Mesenchymal stem cell (in vitro differentiated cells and primary cell): ENCODE data around the gene PIK3IP1.

Experiments used
- DNase-seq: peaks from one replicate; pipeline ENCODE4 v3.0.0-alpha.2; 2013
- H2AFZ ChIP-seq: one replicate; pipeline ENCODE4 v1.6.1; 2013; ENCODE audit warnings: low read depth, mild to moderate bottlenecking, control low read depth, inconsistent platforms, low read length, moderate library complexity
- H2AK5ac ChIP-seq: 2 replicates; pipeline ENCODE4 v1.6.1; 2013; ENCODE audit warnings: low read length, moderate library complexity, mild to moderate bottlenecking, inconsistent platforms; ENCODE audit not compliant: severe bottlenecking
- H2BK120ac ChIP-seq: one replicate; pipeline ENCODE4 v1.6.1; 2013; ENCODE audit warnings: low read depth, mild to moderate bottlenecking, inconsistent platforms, low read length, moderate library complexity
- H2BK12ac ChIP-seq, 2 experiments: one replicate each; pipeline ENCODE4 v1.6.1; 2013; ENCODE audit warnings: inconsistent platforms in 2 of 2, low read length in 2 of 2, mild to moderate bottlenecking in 2 of 2, moderate library complexity in 2 of 2, control low read depth in 1 of 2
- H2BK15ac ChIP-seq: one replicate; pipeline ENCODE4 v1.6.1; 2013; ENCODE audit warnings: mild to moderate bottlenecking, low read depth, inconsistent platforms; ENCODE audit not compliant: poor library complexity, severe bottlenecking
- H2BK5ac ChIP-seq: 2 replicates; pipeline ENCODE4 v1.6.1; 2013; ENCODE audit warnings: low read depth, mild to moderate bottlenecking, low read length, control low read depth, inconsistent platforms; ENCODE audit not compliant: poor library complexity, severe bottlenecking
- H3K14ac ChIP-seq, 2 experiments: one replicate each; pipeline ENCODE4 v1.6.1; 2013; ENCODE audit warnings: inconsistent platforms in 2 of 2, low read length in 2 of 2, control low read depth in 1 of 2, mild to moderate bottlenecking in 1 of 2, moderate library complexity in 1 of 2
- H3K18ac ChIP-seq, 2 experiments: one replicate each; pipeline ENCODE4 v1.6.1; 2013; ENCODE audit warnings: inconsistent platforms in 2 of 2, low read length in 2 of 2, control low read depth in 1 of 2, low read depth in 1 of 2, mild to moderate bottlenecking in 1 of 2
- H3K23ac ChIP-seq, 2 experiments: one replicate each; pipeline ENCODE4 v1.6.1; 2013; ENCODE audit warnings: inconsistent platforms in 2 of 2, low read length in 2 of 2, mild to moderate bottlenecking in 2 of 2, moderate library complexity in 2 of 2, control low read depth in 1 of 2
- H3K27ac ChIP-seq: 2 replicates; pipeline ENCODE4 v1.5.1; 2013; ENCODE audit warnings: mild to moderate bottlenecking, moderate library complexity, low read length, control low read depth, inconsistent platforms; ENCODE audit not compliant: poor library complexity, severe bottlenecking
- H3K27me3 ChIP-seq, 2 experiments: 2 replicates each; pipeline versions ENCODE4 v1.6.1 to v1.7.0; 2013; ENCODE audit warnings: low read length in 2 of 2, mild to moderate bottlenecking in 2 of 2, moderate library complexity in 2 of 2, control low read depth in 1 of 2, inconsistent platforms in 1 of 2; ENCODE audit not compliant: control insufficient read depth in 1 of 2, insufficient read depth in 1 of 2
- H3K36me3 ChIP-seq, 2 experiments: 2 replicates each; pipeline versions ENCODE4 v1.6.1 to v1.7.0; 2013; ENCODE audit warnings: low read length in 2 of 2, control low read depth in 1 of 2, inconsistent platforms in 1 of 2, low read depth in 1 of 2, mild to moderate bottlenecking in 1 of 2; ENCODE audit not compliant: insufficient read depth in 2 of 2, control insufficient read depth in 1 of 2
- H3K4ac ChIP-seq, 2 experiments: one replicate each; pipeline ENCODE4 v1.6.1; 2013; ENCODE audit warnings: inconsistent platforms in 2 of 2, low read length in 2 of 2, mild to moderate bottlenecking in 2 of 2, moderate library complexity in 2 of 2, control low read depth in 1 of 2, low read depth in 1 of 2
- H3K4me1 ChIP-seq: 2 replicates; pipeline ENCODE4 v1.6.1; 2013; ENCODE audit warnings: low read depth, low read length, control low read depth; ENCODE audit not compliant: control insufficient read depth, insufficient read depth
- H3K4me2 ChIP-seq: 2 replicates; pipeline ENCODE4 v1.6.1; 2013; ENCODE audit warnings: low read length, mild to moderate bottlenecking, inconsistent platforms; ENCODE audit not compliant: poor library complexity, severe bottlenecking
- H3K4me3 ChIP-seq, 2 experiments: 2 replicates each; pipeline versions ENCODE4 v1.5.1 to v1.7.0; 2013; ENCODE audit warnings: low read length in 2 of 2, mild to moderate bottlenecking in 2 of 2, control low read depth in 1 of 2, low read depth in 1 of 2; ENCODE audit not compliant: insufficient read depth in 1 of 2
- H3K79me1 ChIP-seq: replicated peaks from 2 replicates; pipeline ENCODE4 v1.6.1; 2013; ENCODE audit warnings: mild to moderate bottlenecking, control low read depth, low read length, inconsistent platforms; ENCODE audit not compliant: poor library complexity, severe bottlenecking
- H3K9ac ChIP-seq: 2 replicates; pipeline ENCODE4 v1.7.0; 2013; ENCODE audit warnings: mild to moderate bottlenecking, low read length, moderate library complexity
- H3K9me3 ChIP-seq: 2 replicates; pipeline ENCODE4 v1.7.0; 2013; ENCODE audit warnings: mild to moderate bottlenecking, low read length; ENCODE audit not compliant: control insufficient read depth
- H4K8ac ChIP-seq: one replicate; pipeline ENCODE4 v1.6.1; 2013; ENCODE audit warnings: inconsistent platforms, mild to moderate bottlenecking, low read length, moderate library complexity
- H4K91ac ChIP-seq: one replicate; pipeline ENCODE4 v1.6.1; 2013; ENCODE audit warnings: mild to moderate bottlenecking, low read length, inconsistent platforms
- WGBS: methylation state at CpG from one replicate; pipeline ENCODE4 v1.1.7; 2013; ENCODE audit warnings: mixed read lengths; 5-methylcytosine and 5-hydroxymethylcytosine counted together

The PIK3IP1 gene

DNA sequence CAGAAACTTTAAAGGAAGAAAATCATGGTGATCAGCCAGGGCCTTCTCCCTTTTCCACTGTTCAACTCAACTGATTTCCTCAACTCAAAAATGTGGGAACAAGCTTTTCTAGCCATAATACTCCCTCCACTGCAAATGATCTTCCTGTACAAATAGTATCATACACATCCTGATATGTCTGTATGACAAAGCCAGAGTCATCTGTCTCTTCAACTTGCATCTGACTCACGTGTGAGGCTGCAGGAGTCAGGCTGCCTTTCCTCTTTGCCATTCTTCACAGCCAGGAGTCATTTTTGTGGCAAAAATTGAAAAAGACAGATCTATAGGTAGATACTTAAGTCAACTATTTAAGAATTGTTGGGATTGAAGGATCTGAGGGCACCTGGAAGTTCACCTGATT lies 40.6 kb upstream of the PIK3IP1 start:
- Histone ChIP-seq H3K18ac (no peak overlapping the region), H3K79me1 (peaks cover 30% of the 10 kb centered on the region), H2AK5ac (no peak overlapping the region), H3K23ac (no peak overlapping the region), H2BK12ac (no peak overlapping the region), H3K36me3 (peaks cover 53 to 57% of the 10 kb centered on the region in 2 experiments), H2AFZ (no peak overlapping the region), H4K8ac (no peak overlapping the region), H3K4me1 (peaks cover 23% of the 10 kb centered on the region), H3K27me3 (no peaks in the 10 kb centered on the region), H2BK120ac (no peak overlapping the region), H3K9ac (no peak overlapping the region), H2BK15ac (no peak overlapping the region), H3K4me2 (no peak overlapping the region), H3K27ac (no peak overlapping the region), H3K9me3 (no peaks in the 10 kb centered on the region), H3K4me3 (no peak overlapping the region), H2BK5ac (no peak overlapping the region), H3K14ac (no peak overlapping the region), H3K4ac (no peak overlapping the region), H4K91ac (no peak overlapping the region)
- no peak for DNase-seq
- WGBS: 80% methylated on average over 1 of the region's 1 CpG

GRCh38 chr22:31332010-31332409 lies 39.7 kb upstream of the PIK3IP1 start:
- H3K18ac ChIP-seq: no peak overlapping the region
- DNase-seq: no peak
- no peaks in the 10 kb centered on the region for H3K9me3 ChIP-seq
- no peak overlapping the region for H3K4me3 ChIP-seq
- no peak overlapping the region for H2AFZ ChIP-seq
- peaks cover 31% of the 10 kb centered on the region for H3K79me1 ChIP-seq
- H3K4ac ChIP-seq: no peak overlapping the region
- no peak overlapping the region for H3K23ac ChIP-seq
- H3K9ac ChIP-seq: no peak overlapping the region
- H4K8ac ChIP-seq: no peak overlapping the region
- no peak overlapping the region for H3K14ac ChIP-seq
- H3K36me3 ChIP-seq: peaks cover 57 to 58% of the 10 kb centered on the region in 2 experiments
- H2AK5ac ChIP-seq: no peak overlapping the region
- WGBS: 97% methylated on average over 8 of the region's 8 CpGs
- H2BK120ac ChIP-seq: no peak overlapping the region
- H3K4me2 ChIP-seq: no peak overlapping the region
- no peak overlapping the region for H2BK12ac ChIP-seq
- no peak overlapping the region for H4K91ac ChIP-seq
- peaks cover 24% of the 10 kb centered on the region for H3K4me1 ChIP-seq
- no peaks in the 10 kb centered on the region for H3K27me3 ChIP-seq
- no peak overlapping the region for H3K27ac ChIP-seq
- no peak overlapping the region for H2BK15ac ChIP-seq
- H2BK5ac ChIP-seq: no peak overlapping the region

GRCh38 chr22:31329453-31330215 lies 37.3 kb upstream of the PIK3IP1 start:
- H2BK12ac ChIP-seq: no peak overlapping the region
- no peak overlapping the region for H2AK5ac ChIP-seq
- no peak overlapping the region for H3K4me3 ChIP-seq
- no peak overlapping the region for H3K14ac ChIP-seq
- no peak overlapping the region for H4K91ac ChIP-seq
- no peak overlapping the region for H3K27ac ChIP-seq
- no peaks in the 10 kb centered on the region for H3K9me3 ChIP-seq
- no peak overlapping the region for H3K18ac ChIP-seq
- no peaks in the 10 kb centered on the region for H3K27me3 ChIP-seq
- DNase-seq: no peak
- H3K4me1 ChIP-seq: peaks cover 22% of the 10 kb centered on the region
- no peak overlapping the region for H2AFZ ChIP-seq
- H3K79me1 ChIP-seq: peaks cover 27% of the 10 kb centered on the region
- WGBS: 92% methylated on average over 9 of the region's 9 CpGs
- no peak overlapping the region for H2BK120ac ChIP-seq
- H2BK5ac ChIP-seq: no peak overlapping the region
- H4K8ac ChIP-seq: no peak overlapping the region
- no peak overlapping the region for H3K4ac ChIP-seq
- H3K9ac ChIP-seq: no peak overlapping the region
- no peak overlapping the region for H3K4me2 ChIP-seq
- H2BK15ac ChIP-seq: no peak overlapping the region
- no peak overlapping the region for H3K23ac ChIP-seq
- H3K36me3 ChIP-seq: peaks cover 59 to 66% of the 10 kb centered on the region in 2 experiments

DNA sequence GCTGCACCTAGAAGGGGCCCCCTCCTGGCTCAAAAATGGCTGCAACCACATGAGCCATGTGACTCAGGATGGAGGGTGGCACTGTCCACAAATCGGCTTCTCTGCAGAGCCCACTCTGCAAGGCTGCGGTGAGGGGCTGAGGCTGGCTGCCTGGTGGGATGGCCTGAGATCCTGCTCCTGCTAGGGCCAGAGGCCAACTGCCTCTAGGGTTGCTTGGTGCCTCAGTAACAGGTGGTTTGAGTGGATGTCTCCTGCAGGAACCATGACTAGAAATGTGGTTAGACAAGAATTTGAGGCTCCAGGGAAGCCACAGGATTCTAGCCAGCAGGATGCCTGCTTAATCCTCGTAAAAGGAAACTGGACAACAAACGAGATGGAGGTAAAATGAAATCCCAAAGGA lies 36.7 kb upstream of the PIK3IP1 start:
- WGBS: 91% methylated on average over 4 of the region's 4 CpGs
- Histone ChIP-seq H3K36me3 (peaks cover 56 to 59% of the 10 kb centered on the region in 2 experiments), H3K4me3 (no peak overlapping the region), H4K8ac (no peak overlapping the region), H3K4ac (no peak overlapping the region), H2BK120ac (no peak overlapping the region), H3K4me2 (peak overlapping the region; percentile 1), H2AFZ (no peak overlapping the region), H3K14ac (no peak overlapping the region), H4K91ac (no peak overlapping the region), H2BK5ac (no peak overlapping the region), H2BK12ac (no peak overlapping the region), H3K9me3 (no peaks in the 10 kb centered on the region), H3K23ac (no peak overlapping the region), H3K18ac (no peak overlapping the region), H3K79me1 (peaks cover 23% of the 10 kb centered on the region), H3K27ac (peak overlapping the region; percentile 48), H3K9ac (no peak overlapping the region), H3K27me3 (no peaks in the 10 kb centered on the region), H2AK5ac (peak overlapping the region; percentile 57), H3K4me1 (peaks cover 22% of the 10 kb centered on the region), H2BK15ac (no peak overlapping the region)
- peak; percentile 49 for DNase-seq
